HL-60 (cell line): ENCODE data around the gene AGAP1.

Experiments
- GABPA ChIP-seq: IDR thresholded peaks from 2 replicates; pipeline ENCODE4 v1.6.1; 2012; ENCODE audit warnings: low read depth
- POLR2AphosphoS5 ChIP-seq: IDR thresholded peaks from 2 replicates; pipeline ENCODE4 v1.6.1; 2012; ENCODE audit warnings: low read depth
- SPI1 ChIP-seq: IDR thresholded peaks from 2 replicates; pipeline ENCODE4 v1.6.1; 2012; ENCODE audit warnings: low read depth, mild to moderate bottlenecking, borderline replicate concordance
- TF ChIP-seq, protein P1 (sequence below): IDR thresholded peaks from one replicate; pipeline ENCODE4 v1.5.1; 2011; ENCODE audit warnings: low read length, control low read depth, inconsistent platforms; ENCODE audit not compliant: insufficient read depth

DNA sequence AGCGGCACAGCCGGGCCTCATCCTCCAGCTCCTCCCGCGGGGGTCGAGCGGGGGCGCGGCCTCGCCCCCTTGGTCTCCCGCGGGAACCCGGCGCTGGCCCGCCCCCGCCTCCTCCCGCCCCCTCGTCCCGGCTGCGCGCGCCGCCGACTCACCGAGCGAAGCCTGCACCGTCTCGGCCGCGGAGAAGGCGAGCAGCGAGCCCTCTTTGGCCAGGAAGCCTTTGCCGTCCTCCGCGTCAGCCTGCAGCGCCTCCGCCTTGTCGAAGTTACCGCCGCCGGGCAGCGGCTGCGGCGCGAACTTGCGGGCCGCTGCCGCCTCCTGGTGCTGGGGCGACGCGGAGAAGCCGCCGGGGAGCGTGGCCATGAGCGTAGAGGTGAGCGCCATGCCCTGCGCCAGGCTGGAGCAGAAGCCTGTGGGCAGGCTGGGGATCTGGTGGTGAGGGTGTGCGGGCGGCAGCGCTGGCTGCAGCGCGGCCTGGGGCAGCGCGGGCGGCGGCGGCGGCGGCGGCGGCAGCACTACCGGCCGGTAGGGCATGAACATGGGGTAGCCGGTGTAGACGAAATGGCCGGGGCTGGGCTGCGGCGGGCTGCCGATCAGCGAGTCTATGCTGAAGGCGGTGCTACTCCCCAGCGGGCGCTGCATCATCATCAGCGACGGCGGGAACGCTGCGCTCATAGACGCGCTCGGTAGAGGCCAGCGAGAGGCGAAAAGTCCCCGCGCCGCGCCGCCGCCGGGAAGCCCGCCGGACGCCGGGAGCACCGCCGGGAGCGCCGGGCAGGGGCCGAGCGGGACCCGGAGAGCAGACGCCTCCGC lies 673.7 kb downstream of the AGAP1 start:
- TF ChIP-seq, protein P1, sequence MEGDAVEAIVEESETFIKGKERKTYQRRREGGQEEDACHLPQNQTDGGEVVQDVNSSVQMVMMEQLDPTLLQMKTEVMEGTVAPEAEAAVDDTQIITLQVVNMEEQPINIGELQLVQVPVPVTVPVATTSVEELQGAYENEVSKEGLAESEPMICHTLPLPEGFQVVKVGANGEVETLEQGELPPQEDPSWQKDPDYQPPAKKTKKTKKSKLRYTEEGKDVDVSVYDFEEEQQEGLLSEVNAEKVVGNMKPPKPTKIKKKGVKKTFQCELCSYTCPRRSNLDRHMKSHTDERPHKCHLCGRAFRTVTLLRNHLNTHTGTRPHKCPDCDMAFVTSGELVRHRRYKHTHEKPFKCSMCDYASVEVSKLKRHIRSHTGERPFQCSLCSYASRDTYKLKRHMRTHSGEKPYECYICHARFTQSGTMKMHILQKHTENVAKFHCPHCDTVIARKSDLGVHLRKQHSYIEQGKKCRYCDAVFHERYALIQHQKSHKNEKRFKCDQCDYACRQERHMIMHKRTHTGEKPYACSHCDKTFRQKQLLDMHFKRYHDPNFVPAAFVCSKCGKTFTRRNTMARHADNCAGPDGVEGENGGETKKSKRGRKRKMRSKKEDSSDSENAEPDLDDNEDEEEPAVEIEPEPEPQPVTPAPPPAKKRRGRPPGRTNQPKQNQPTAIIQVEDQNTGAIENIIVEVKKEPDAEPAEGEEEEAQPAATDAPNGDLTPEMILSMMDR: no peak
- TF ChIP-seq SPI1 (no peak), POLR2AphosphoS5 (no peak), GABPA (no peak)
